Hypothalamus (tissue), 51 donors: ENCODE data around the gene BAZ2A.
"Not testable (repeated sequence)": the region's sequence is repeated elsewhere in the genome, so short reads cannot be mapped to it uniquely, and the experiment has no call there.

ENCODE experiments used
- DNase-seq, 51 donors: peaks; one replicate each; lab custom pipeline; 2025; lab: John Stamatoyannopoulos, UW

The BAZ2A gene

DNA sequence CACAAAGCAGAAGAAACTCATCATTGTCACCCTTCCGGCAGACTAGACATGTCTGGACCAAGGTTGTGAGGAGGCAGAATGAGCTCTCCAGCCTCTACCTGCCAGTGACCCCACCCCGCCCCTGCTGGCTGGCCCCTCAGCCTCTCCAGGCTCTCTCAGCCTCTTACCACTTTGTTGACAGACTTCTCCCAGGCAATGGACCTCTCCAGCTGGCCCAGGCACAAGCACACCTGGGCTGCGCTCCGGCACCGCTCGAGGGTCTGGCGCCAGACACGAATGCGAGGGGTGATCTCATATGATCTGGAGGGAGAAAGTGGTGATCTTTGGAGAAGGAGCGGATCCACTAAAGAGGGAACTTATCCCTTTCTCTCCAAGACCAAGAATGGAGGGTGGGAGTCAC is 30.3 kb downstream of the BAZ2A start:
- no peak for DNase-seq

DNA sequence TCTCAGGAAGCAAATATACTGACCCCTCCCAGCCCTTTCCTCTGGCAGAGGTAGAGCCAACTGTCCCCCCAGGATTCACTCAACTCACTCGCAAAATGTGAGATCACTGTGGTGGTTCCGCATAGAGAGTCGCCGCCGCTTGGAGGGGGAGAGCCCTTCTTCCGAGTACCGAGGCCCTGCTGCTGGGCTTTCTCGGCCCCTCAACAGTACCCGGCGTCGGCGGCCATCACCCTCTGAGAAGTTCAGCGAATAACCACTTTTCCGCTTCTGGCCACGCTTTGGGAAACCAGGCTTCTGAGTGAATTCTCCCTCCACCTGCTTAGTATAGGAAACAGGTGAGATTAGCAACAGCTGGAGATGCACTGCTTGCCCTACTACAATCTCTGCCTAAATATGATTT is 31.1 kb downstream of the BAZ2A start:
- DNase-seq: no peak

DNA sequence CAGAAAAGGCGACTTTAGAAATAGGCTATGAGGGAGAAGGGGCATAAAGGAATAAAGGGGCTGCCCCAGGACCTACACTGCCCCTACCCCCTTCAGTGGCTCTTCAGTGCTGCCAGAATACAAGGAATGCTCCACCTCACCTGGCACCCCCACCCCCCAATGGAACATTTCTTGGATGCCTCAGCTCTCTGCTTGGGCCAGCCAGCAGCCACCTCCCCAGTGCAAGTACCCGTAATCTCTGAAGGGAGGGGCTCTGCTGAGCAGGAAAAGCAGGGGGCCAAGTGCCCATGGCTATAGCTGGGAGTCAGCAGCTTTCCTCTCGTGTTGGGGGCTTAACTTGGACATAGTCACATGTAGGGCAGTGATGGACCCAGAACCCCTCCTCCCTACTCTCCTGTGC is 33.3 kb downstream of the BAZ2A start:
- no peak for DNase-seq

DNA sequence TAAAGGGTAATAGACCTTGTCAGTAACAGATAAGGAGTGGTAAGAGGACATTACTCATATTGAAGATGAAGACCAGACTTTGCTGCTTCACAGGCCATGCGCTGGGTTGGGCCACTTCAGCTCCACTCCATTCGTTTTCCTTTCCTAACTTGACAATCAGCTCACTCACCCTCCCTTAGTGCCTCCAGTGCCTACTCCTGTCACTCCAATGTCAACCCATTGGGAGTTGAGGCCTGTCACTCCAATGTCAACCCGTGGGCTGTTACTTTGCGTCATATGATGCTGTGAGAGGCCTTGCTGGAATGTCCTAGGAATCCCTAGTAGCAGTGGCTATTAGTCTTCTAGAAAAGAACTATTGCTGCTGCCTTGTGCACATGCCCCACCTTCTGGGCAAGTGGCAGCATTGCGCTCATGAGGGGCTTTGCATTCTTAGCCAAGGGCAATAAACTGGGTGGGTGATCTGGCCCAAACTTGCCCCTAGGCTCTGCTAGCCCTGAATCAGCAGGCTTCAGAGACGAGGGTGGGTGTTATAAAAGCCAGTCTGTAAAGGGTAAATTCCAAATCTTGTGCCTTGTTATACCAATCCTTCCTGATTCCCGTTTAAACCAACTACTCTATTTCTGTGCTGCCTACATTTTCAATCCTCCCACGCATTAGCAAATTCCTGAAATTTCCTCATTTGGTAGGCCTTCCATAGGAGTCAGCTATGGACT is 36.1 kb downstream of the BAZ2A start:
- DNase-seq: peak in 30 of 51 donors; percentile 1 to 48 (median 16)

DNA sequence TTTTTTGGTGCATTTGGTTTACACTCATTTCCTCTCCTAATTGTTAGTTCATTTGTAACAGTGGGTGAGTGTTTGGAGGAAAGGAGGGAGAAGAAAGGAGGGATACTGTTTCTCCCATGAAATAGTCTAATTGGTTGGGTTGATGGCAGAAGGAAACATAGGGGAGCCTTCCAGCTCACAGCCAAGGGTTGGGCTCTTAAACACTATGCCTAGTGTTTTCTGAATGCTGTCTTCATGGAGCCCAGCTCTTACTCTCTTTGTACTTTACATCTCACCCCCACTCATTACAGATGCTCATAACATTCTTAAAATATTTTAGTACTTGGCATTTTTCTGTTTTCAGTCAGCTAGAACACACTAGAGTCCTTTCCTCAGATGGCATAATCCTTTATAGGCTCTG is 38.2 kb downstream of the BAZ2A start:
- no peak for DNase-seq

DNA sequence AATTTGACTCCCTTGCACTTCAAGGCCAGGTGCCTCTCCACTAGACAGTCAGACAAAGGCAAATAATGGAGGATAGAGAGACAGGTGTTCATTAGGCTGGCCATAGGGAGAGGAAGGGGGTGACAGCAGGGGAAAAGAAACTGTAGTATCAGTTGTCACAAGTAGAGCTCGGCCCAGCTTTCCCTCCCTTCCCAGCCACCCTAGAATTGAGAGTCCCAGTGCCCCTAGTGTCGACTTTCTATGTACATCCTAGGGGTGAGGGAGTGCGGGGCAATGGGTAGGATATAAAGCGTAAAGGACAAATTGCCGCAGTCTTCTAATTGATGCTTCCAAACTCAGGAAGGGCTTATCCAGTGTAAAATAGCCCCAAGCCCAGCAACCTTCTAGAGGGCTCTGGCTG is 39.0 kb downstream of the BAZ2A start:
- DNase-seq: no peak

DNA sequence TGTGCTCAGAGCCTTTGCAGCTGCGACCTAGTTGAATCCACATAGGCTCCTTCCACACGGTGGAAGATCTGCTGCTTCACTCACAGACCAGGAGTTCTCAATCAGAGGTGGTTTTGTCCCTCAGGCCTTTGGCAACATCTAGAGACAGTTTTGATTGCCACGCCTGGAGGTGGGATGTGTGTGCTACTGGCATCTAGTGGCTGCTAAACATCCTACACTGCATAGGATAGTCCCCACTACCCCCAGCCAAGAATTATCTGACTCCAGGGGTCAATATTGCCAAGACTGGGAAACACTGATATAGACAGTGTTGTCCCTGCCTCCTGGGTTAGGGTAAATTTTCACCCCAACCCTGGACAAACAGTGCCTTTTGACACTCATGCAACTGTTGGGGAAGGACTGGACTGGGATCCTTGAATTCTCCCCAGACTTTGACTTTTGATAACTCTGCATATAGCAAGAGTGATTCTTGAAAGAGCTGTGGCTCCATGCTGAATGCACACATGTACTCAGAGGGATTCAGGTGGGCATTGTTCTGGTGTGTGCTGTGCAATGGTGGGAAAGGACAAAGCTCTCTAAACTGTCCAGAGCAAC is 39.8 kb downstream of the BAZ2A start:
- no peak for DNase-seq

DNA sequence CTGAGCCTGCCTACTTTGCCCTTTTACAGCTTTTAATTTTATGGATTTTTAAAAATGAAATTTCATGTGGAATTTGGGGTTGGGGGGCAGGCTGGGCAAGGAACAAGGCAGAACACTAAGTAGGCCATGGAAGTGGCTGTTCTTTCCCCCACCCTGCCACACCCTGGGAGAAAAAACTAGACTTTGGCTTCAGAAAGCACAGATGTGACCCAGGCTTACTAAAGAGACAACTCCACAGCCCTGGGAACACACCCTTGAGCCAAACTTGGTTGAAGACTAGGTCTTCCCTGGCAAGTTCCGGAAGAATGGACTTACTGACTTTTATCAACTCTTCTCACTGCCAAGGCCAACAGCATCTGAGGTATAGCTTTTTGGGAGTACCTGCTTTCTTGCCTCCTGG is 40.3 kb downstream of the BAZ2A start:
- no peak for DNase-seq

DNA sequence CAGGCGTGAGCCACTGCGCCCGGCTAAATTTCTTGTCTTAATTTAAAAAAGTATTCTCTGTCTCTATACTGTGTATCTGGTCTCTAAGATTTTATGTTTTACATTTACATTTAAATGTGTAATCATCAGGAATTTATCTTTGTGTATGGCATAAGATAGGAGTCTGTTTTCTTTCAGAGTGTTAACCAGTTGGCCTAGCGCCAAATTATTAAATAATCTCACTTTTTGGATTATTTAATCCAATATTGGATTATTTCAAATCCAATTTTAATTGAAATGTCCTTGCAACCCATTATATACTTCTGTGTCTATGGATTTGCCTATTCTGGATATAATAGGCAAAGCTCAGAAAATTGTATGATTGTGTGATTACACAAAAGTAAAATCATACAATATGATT is 45.0 kb downstream of the BAZ2A start:
- DNase-seq: no peak

DNA sequence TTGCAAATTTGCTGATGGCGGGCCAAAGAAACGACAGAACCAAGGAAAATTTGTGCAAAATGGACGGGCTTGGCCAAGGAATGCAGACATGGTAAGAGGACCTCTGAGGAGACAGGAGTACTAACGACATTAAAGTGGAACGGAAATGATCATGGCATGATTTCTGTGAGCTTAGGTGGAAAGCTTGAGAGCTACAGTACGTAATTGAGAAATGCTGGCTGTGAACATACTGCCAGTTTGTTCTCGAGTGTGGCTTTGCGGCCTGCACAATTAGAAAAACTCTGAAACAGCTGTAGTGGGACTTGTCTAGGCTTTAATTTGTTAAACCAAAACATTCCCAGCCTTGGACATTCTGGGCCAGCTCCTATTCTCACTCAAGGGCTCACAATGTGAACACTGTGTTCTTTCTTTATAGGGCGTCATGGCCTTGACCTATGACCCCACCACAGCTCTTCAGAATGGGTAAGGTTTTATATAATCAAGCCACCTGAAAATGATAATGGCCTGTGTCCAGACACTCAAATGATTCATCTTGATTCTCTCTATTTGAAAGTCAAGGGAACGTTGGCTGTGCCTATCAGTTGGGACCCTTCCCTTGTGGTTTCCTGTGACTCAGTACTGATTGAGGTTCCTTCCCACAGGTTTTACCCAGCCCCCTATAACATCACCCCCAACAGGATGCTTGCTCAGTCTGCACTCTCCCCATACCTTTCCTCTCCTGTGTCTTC is 48.5 kb downstream of the BAZ2A start:
- DNase-seq: no peak

DNA sequence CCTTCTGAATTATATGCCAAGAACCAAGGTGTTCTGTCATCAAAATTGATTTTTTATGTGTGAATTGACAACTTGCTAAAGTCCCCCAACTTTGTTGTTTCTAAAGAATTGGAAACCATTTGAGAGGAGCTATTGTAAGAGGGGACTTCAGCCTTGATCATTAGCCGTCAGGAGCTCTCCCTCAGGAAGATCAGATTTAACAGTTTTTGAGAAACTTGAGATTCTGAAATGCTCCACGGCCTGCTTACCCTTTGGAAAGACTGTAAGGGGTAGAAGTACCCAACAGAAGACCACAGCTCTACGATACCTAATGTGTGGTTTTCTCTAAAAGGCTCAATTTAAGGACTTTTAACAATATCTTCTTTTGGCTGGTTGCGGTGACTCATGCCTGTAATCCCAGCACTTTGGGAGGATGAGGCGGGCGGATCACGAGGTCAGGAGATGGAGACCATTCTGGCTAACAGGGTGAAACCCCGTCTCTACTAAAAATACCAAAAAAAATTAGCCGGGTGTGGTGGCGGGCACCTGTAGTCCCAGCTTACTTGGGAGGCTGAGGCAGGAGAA is 51.1 kb downstream of the BAZ2A start:
- DNase-seq: no peak

DNA sequence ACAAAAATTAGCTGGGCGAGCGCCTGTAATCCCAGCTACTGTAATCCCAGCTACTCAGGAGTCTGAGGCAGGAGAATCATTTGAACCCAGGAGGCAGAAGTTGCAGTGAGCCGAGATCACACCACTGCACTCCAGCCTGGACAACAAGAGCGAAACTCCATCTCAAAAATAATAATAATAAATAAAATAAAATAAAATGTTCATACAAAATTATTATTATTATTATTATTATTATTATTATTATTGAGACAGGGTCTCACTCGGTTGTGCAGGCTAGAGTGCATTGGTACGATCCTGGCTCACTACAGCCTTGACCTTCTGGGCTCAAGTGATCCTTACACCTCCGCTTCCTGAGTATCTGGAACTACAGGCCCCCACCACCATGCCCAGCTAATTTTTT is 52.9 kb downstream of the BAZ2A start:
- not testable (repeated sequence) for DNase-seq

DNA sequence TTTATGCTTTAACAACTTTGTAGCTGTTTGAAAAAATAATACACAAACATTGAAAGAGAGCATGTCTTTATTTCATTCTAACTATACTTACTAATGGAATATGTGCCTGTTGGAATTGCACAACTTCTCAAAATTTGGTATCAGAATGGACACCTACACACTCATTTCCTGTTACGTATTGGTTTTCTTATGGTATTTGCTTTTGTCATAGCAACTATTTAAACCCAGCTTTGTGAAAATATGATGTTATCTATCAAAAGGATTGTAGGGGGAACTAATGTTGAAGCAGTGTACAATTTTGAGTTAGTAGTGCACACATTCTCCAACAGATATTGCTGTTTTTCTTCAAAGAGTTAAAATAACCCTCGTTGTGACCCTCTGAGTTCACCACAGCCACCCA is 55.9 kb downstream of the BAZ2A start:
- no peak for DNase-seq

DNA sequence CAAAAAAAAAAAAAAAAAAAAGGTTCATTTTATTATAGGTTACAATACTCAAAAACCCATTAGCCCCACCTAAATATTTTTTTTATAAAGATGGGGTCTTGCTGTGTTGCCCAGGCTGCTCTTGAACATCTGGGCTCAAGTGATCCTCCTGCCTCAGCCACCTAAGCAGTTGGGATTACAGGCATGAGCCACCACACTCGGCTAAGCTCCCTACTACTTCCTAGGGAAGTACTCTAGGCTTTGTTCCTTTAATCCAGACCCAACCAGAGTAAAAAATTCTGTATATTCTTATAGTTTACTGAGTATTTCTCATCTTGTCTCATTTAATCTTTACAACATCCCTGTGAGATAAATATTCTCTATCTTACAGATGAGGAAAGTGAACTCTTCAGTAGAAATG is 57.8 kb downstream of the BAZ2A start:
- DNase-seq: no peak

DNA sequence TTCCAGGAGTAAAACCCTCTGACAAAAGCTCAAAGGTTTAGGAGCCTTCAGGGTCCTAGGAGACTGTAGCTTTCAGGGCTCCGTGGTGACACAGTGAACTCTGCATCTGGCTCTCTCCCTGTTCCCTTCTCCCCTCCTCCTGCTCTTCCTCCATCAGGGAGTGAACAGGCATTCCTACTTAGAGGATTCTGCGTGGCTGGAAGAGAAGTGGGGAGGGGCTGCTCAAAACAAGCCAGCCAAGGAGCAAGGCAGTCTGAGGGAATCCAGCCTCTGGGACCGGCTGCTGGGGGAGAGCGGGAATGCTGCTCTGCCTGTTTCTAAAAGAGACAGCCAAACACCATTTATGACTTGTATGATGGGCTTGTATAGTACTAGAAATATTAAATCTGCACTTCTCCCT is 59.0 kb downstream of the BAZ2A start:
- no peak for DNase-seq

DNA sequence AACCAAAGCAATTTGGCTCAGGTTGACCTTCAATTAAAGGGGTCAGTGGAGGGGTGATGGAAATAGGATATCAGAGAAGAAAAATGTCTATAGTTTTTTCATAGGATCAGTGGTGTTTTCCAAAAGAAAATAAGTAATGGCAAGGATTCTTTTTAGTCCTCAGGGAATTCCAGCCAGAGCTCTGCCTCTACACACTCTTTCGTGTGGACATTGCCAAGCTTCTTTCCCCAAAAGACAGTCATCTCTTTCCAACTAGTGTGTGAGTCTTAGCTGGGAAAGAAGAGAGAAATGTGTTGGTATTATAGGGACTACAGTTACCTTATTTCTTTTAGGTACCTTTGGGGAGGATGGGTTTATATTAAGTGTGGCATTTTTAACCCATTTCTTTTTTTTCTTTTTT is 62.0 kb downstream of the BAZ2A start:
- no peak for DNase-seq

DNA sequence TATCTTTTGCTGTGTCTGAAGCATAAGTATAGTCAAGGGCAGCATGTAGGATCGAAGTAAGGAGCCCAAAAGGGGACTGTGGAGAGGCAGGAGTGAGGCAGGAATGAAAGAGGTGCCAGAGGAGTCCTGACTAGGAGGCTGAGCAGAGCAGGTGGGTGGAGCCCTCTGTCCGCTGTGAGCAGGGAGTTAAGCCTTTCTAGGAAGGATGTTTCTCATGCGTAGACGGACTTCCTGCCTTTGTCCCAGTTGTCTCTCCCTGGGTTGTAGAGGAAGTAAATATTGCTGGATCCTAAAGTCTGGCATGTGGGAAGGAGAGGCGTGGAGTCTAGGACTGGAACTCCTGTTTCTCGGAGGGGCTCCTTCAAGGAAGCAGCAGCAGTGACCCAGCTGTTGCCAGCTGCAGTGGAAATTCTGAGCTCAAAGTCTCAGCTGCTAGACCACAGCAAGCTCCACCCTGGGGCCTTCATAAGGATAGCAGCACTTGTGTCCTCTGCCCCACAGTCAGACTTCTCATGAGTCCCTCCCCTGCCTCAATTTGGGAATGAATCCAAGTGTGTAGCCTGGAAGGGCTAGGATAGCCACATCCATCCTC is 64.5 kb downstream of the BAZ2A start:
- DNase-seq: peak in 3 of 51 donors; percentile 0 to 4 (median 3)

DNA sequence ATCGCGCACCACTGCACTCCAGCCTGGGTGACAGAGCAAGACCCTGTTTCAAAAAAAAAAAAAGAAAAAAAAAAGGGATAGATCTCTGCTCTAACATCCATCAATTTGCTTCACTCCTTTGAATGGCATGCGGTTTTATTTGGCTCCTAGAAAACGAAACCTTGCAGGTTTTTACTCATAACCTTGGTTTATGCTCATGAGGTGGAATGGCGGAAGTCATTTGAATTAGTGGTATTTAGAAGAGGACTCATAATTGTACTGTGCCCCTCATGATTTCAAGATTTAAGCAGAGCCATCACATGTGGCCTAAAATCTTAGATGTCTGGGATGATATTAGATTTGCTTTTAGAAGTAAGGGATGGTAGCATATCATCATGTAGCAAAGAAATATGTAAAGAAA is 79.1 kb downstream of the BAZ2A start:
- no peak for DNase-seq

DNA sequence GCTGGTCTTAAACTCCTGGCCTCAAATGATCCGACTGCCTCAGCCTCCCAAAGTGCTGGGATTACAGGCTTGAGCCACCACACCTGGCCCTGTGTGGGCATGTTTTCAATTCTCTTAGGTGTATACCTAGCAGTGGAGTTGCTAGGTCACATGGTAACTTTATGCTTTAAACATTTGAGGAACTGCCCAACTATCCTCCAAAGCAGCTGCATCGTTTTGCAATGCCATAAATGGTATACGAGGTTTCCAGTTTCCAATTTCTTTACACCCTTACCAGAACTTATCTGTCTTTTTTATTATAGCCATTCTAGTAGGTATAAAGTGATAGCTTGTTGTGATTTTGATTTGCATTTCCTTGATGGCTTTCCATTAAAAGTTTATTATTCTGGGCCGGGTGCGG is 83.4 kb downstream of the BAZ2A start:
- DNase-seq: no peak
